Stimulated activated CD4-positive, alpha-beta T cell treated with anti-CD3 and anti-CD28 coated beads, Interleukin-12 subunit alpha, Interleukin-12 subunit beta, amount 100 ng/mL, for 48 hours (primary cell): ENCODE data around the gene ROPN1B.
"Not testable (repeated sequence)": the region's sequence is repeated elsewhere in the genome, so short reads cannot be mapped to it uniquely, and the experiment has no call there.

Experiments
- DNase-seq, 3 donors: peaks; one replicate each; pipeline ENCODE4 v3.0.0-alpha.2; 2020; ENCODE audit warnings: low read depth in 2 of 3, low spot score in 1 of 3

The ROPN1B gene

DNA sequence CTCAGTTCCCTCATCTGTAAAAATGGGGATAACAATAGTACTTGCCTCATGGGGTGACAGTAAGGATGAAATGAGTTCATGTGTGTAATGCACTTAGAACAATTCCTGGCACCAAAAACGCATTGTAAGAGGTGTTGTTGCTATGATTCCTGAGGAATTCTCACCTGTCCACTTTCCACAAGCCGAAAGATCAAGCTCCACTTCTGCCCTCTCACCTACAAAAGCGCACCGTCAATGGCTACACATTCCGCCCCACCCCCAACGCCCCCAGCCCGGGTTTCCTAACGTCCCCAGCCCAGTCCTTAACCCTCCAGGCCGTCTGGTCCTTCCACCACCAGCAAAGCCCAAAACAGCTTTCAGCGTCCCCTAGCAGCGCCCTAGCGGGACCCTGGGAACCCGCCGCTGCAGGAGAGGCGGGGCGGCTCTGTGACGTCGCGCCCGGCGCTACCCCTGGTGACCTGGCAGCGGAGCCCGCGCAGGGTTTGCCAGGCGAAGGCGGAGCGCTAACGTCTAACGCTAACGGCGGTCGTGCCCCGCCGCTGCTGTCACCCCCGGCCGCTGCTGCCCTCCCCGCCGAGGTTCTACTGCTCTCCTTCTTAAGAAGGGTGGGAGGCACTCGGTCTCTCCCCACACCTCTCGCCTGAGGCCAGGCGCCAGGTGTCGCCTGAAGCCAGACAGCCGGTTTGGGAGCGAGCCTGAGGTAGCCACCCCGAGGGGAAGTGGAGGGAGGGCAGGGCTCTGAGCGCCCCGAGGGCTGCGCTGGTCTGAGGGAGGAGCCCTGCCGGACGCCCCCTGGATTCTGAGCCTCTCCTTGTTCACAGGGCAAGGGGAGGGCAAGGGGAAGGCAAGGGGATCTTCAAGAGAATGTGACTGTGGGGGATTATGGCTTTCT lies at the start of gene ROPN1B:
Gene ROPN1B (plus strand): TSS at position 478 of the 892 bp plus-strand sequence. CDS start 2,877 bp downstream, outside the sequence.
- not testable (repeated sequence) for DNase-seq

DNA sequence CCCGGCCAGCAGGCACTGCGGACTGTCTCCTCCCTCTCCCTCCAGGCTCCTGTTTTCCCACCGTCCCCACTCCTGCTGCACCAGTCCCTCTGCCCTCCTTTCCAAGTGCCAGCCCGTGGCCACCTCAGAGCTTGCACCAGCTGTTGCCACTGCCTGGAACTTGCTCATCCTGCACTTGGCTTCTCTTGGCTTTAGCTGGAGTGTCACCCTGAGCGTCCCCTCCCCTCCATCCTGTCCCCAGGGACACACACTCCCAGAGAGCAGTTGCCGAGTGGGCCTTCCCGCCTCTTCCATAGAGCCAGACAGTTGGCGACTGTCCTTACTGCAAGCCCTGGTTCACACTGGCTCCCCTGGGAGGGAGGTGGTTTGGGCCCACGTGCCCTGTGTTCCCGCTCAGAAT lies 48.8 kb upstream of the ROPN1B start:
- DNase-seq, result not testable (repeated sequence)

DNA sequence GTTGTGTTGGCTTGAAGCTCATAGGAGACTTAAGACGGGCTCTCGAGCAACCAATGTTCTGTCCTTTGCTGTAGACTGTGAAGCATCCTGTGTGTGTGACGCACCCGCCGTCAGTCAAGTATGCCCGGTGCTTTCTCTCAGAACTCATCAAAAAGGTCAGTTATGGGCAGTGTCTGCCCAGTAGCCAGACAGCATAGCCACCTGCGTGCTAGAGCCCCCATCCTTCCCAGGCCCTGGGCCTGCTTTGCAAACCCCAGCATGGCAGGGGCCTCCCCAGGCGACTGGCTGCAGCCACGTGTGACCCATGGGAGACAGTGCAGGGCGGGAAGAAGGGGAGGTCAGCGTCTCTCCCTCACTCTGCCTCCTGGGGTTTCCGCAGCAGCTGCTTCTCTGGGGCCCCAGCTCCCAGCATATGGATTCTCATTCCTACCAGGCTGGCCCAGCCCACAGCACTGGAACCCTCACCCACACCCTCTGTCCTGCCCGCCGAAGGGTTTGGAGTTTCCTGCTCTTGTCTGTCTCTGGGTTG lies 48.2 kb upstream of the ROPN1B start:
- DNase-seq, result not testable (repeated sequence)

DNA sequence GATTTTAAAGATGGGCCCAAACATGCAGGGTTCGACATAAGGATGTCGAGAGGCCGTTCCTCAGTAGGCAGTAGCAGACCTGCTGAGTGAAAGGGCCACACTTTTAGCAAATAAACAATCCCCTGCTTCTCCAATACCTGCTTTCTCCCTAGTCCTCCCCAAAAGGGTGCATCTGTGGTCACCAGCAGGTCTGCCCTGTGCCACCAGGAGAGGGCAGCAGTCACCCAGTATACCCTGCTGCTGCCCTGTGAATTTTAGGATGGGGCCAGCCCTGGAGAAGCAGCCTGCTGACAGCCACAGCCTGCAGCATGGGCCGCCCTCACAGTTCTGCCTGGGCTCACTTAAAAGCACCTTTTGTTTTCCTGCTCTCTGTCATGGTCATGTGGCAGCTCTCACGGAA lies 47.3 kb upstream of the ROPN1B start:
- DNase-seq, result peak in 1 of 3 donors; percentile 34

DNA sequence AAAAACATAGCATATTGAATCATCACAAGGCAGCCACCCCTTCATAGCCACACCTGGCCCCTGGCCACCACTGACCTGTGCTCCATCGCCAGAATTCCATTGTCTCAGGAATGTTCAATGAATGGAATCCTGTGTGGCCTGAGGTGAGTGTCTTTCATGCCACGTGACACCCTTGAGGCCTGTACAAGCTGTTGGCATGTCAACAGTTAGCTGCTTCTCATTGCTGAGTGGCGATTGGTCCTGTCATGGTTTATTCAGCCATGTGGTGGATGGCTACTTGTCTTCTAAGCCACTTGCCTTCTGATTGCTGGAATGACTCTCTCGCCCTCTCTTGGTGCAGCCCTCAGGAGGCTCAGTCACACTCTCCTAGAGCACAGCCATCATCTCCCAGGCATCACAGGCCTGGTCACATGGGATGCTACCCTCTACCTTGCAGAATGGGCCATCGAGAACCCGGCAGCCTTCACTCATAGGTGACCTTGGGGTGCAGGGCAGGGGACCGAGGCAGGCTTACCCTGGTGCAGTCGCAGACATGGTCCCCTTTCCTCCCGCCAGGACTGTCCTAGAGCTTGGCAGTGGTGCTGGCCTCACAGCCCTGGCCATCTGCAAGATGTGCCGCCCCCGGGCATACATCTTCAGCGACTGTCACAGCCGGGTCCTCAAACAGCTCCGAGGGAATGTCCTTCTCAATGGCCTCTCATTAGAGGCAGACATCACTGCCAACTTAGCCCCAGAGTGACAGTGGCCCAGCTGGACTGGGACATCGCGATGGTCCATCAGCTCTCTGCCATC lies 45.5 kb upstream of the ROPN1B start:
- DNase-seq, result not testable (repeated sequence)

DNA sequence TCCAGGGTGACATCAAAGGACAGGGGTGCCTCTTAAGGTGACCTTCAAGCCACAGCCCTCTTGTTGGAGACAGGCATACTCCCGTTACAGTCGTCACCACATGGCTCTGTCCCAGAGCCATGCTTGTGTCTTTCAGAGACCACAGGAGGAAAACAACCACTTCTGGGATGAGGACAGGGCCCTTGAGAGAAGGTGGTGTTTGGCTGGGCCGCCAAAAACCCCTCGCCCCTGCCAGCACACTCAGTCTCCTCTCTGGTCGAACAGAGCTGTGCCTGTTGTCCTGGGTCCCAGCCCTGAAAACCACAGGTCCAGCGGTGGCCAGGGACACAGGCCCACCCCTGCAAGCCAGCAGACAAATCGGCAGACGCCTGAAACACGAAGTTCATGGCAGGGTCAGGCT lies 44.7 kb upstream of the ROPN1B start:
- not testable (repeated sequence) for DNase-seq

DNA sequence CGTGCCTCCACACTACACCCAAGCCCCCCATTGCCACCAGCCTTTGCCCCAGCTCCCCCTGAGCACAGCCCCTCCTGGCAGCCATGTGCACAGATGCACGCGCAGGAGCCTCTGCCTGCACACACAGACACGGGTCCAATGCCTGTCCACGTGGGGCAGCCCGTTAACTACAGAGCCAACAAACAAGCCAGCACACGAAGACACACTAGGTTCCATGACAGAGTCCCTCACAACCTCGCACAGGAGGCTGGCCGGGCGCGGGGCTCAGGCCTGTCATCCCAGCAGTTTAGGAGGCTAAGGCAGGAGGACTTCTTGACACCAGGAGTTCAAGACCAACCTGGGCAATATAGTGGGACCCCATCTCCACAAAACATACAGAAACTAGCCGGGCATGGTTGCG lies 43.3 kb upstream of the ROPN1B start:
- DNase-seq, result not testable (repeated sequence)

DNA sequence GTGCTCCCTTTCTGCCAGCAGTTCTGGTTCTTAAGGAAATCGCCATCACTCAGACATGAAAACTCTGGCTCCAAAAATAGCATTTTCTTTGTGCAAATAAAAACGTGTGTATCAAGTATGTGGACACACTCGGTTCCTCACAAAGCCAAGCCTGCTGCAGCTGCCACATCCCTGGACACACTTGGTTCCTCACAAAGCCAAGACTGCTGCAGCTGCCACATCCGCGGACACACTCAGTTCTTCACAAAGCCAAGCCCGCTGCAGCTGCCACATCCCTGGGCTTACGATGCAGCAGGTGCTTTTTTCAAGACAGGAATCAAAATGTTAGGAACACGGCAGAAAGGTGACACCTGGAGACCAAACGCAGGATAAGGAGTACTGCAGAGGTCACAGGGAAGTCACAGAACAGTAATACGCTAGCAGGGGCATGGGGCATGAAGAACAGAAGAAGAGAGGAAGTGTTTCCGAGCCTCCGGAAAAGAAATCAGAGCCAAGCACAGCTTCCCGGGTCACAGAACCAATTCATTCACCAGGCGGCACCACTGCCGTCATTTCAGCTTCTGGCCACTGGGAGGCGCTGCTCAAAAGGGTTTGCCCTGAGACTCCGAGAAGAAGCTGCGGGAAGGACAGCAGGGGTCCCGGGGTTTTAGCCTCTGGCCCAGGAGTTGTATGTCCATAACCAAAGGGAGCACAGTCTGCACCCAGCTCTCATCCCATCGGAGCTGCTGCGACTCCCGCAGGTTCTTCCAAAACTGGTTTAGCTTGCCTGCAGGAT lies 40.0 kb upstream of the ROPN1B start:
- peak; percentile 50 to 69 (median 59) for DNase-seq

DNA sequence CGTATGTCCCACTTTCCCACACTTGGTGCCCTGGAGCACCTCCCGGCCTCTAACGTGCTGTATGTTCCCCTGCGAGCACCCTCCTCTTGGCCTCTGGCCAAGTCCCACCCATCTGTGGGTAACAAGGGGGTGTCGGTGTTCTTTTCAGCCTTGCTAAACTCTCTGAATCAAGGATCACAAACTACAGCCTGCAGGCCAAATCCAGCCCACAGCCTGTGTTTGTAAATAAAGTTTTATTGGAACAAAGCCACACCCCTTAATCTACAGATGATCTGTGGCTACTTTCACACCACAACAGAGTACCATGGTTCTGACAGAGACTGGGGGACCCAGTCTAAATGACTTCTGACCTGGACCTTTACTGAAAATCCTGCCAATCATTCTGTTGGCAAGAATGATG lies 39.2 kb upstream of the ROPN1B start:
- not testable (repeated sequence) for DNase-seq

DNA sequence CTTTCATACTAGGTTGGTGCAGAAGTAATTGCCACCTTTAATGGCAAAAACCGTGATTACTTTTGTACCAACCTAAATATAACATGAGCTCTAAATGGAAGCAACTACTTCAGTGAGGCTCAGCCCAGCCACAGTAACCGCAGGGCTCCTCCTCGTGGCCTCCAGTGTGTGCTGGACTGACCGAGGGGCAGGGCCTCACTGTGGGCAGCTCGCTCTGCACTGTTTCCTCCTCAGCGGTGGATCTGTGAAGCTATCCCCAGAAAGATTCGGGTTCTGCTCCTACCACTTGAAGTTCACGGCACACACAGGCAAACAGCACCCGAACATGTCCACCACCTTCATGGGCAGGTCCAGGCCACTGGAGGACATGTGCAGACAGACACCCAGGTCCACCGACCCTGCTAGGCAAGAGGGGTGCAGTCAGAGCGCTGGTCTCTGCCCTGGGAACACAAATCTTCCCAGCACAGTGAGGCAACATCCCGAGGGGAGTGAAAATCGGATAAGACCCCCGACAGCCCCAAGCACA lies 37.6 kb upstream of the ROPN1B start:
- DNase-seq, result not testable (repeated sequence)

DNA sequence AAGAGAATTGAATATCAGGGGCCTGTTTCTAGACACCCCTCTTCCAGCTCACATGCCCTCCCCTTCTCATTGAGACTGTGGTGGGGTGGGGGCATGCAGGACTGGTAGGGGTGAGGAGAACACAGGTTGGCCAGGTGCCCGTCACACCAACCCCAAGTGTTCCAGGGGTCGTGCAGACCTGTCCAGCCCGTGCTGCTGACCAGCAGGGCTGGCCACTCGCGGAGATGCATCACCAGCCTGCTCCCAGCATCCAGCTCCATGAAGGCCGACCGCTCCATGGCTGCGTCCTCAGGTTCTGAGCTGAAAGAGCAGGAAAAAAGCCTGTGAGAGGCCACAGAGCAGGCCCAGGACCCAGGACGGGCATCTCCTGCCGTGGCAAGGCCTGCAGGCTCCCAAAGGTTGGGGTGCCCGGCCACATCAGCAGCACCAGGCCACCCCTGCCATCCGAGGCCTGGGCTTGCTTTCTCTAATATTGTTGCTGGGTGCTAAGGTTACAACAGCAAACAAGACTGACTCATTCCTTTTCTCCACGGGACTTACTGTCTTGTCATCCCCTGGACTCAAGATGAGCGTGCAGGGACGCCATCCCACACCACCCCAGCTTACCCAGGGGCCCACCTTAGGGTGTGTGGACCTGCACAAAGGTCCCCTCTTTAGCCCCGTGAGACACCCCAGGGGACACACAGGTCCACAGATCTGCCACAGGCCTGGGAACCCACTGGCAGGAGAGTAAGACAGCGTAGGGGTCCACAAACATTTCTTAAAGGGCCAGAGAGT lies 35.4 kb upstream of the ROPN1B start:
- not testable (repeated sequence) for DNase-seq

DNA sequence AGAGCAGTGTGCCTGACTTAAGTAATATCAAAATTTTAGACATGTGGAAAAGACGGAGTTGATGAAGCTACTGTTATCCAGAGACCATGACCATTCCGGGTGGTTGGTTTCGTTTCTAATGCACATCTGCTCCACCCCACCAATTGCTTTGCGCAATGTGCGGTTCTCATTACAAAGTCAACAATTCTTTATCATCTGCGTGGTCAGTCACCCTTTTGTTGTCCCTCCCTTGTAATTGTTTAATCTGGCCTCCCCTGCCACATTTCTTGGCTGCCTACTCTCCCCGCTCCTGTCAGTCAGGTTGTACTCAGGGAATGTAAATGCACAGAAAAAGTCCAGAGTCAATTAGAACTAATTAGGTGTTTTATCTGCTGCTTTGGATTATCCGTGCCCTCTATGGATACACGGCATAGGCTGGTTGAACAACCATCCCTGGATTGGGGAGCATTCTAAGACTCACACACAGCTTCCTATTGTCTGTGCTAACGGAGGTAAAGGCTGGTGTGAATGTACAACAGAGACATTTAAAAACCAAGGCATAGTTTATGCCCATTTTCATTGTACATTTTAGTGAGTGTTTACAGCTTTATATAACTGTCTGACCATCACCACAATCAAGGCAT lies 33.6 kb upstream of the ROPN1B start:
- not testable (repeated sequence) for DNase-seq

DNA sequence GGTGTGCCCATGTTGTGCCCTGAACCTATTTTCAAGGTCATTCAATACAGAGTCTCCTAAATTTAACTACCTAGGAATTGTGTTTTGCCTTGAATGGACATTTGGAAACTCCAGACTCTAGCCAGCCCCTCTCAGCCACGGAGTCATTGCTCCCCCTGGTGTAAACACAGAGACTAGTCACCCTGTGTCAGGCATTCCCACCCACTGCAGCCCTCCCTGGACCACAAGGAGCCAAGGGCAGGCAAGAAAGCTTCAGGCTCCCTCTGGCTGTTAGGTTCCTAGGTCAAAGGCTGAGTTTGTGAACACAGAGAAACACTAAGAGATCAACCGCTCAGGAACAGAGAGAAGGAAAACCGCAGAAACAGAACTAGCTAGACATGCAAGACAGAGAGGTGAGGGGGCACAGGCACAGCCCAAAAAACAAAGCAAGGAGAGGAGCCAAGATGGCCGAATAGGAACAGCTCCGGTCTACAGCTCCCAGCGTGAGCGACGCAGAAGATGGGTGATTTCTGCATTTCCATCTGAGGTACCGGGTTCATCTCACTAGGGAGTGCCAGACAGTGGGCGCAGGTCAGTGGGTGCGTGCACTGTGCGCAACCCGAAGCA lies 32.7 kb upstream of the ROPN1B start:
- not testable (repeated sequence) for DNase-seq

DNA sequence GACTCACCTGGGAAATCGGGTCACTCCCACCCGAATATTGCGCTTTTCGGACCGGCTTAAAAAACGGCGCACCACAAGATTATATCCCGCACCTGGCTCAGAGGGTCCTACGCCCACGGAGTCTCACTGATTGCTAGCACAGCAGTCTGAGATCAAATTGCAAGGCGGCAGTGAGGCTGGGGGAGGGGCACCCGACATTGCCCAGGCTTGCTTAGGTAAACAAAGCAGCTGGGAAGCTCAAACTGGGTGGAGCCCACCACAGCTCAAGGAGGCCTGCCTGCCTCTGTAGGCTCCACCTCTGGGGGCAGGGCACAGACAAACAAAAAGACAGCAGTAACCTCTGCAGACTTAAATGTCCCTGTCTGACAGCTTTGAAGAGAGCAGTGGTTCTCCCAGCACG lies 32.1 kb upstream of the ROPN1B start:
- DNase-seq, result not testable (repeated sequence)

DNA sequence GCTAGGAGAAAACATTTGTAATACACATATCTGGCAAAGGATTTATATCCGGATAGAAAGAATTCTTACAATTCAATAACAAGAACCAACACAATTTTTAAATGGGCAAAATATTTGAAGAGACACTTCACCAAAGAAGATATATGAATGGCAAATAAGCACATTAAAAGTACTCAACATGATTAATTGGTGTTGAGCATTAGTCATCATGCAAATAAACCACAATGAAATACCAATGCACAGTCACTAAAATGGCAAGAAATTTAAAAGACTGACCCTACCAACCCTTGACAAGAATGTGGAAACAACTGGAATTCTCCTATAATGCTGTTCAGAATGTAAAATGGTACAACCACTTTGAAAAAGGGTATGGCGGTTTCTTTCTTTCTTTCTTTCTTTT lies 21.2 kb upstream of the ROPN1B start:
- not testable (repeated sequence) for DNase-seq

DNA sequence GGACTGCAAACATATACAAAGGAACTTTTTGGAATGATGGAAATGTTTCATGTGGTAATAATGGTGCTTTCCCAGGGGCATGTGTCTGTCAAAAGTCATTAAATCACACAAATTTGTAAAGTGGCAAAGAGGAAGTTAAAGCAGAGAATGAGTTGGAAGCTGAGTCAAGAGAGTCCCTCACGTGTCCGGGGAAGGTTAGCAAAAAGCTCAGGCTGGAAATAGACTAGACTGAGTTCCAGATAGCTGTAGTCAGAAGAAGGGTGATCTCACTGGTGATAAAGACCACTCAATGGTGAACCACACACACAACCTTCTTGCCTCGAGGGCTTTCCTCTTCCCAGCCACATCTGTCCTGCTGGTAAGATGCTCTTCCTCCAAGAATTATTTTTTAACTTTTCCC lies 20.1 kb upstream of the ROPN1B start:
- DNase-seq, result not testable (repeated sequence)

DNA sequence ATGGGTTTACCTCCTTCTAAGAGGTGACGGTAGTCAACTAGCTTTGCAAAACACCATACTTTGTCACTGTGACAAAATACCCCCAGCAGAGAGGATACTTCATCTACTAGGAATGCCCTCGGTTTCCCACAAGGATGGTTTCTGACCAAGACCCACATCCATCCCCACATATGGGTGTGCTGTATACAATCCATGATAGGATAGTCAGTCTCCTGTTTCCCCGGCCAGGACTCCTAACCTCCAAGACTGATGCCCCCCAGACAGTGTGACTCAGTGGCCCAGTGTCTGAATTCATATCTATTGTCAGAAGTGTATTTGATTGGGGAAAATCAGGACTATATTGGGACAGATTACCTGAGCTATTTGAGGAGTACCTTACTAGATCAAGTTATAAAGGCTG lies 17.8 kb upstream of the ROPN1B start:
- not testable (repeated sequence) for DNase-seq

DNA sequence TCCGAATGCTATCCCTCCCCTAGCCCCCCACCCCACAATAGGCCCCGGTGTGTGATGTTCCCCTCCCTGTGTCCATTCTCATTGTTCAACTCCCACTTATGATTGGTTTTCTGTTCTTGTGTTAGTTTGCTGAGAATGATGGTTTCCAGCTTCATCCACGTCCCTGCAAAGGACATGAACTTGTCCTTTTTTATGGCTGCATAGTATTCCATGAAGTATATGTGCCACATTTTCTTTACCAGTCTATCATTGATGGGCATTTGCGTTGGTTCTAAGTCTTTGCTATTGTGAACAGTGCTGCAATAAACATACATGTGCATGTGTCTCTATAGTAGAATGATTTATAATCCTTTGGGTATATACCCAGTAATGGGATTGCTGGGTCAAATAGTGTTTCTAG lies 12.0 kb upstream of the ROPN1B start:
- DNase-seq, result not testable (repeated sequence)
